ENCODE measurements around the gene CARS2. TPM values are rescaled to one million over a fixed set of nuclear protein-coding genes. Genes with fewer than 3 reads are reported as not detected.

Gene CARS2
- total and polyA plus RNA-seq, 2 donors (not counting 3 experiments of a cell fraction or from before 2014, with no cell fraction given), result 42.0 to 51.2 TPM

DNA sequence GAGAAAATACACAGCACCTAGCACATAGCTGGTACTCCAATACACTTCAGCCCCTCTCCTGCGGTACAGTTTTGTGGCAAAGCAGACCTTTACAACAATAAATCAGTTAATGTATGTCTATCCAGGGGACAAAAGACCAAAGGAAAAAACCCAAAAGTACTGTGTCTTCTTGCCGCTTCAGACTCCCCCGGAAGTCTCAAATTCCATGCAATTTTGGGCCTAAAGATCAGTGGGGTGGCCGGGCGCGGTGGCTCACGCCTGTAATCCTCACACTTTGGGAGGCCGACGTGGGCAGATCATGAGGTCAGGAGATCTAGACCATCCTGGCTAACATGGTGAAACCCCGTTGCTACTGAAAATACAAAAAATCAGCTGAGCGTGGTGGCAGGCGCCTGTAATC lies 16.2 kb downstream of the CARS2 start:
- H3K4me1 ChIP-seq (ENCODE audit: control insufficient read depth, extremely low read depth, insufficient read depth, low read length), result no peaks in the 10 kb centered on the region
- H3K4me3 ChIP-seq (replicated peaks in 1 of 3; ENCODE audit: insufficient read depth in 1 of 3, low read depth in 1 of 3, low read length in 3 of 3), result no peak overlapping the region
- BruUV-seq (replicated peaks), result no TSS peak
- CTCF ChIA-PET, result interaction anchor here (1.4 kb wide), 1 partner anchor 9 kb away, joined by 7 read pairs; no protein-coding TSS in a partner anchor
- dilution Hi-C loops (cut with MboI; ENCODE audit: extremely low pct_ligation_motif_present, low sequenced_read_pairs) (no loop called here), intact Hi-C loops (cut with micrococcal nuclease) (no loop called here)
- POLR2A ChIA-PET, result no interaction called here
- H3K27me3 ChIP-seq (ENCODE audit: control insufficient read depth in 2 of 2, insufficient read depth in 2 of 2, low read length in 2 of 2), result no peaks in the 10 kb centered on the region
- H3K36me3 ChIP-seq (ENCODE audit: control insufficient read depth in 2 of 2, extremely low read depth in 1 of 2, insufficient read depth in 2 of 2, low read length in 2 of 2), result peaks cover 2 to 13% of the 10 kb centered on the region in 2 experiments
- DNase-seq (ENCODE audit: low read depth, low spot score) (no peak), FAIRE-seq (no peak)
- H3K9me3 ChIP-seq (replicated peaks; ENCODE audit: control insufficient read depth, insufficient read depth, low read length), result no peaks in the 10 kb centered on the region
- H3K9me1 ChIP-seq (replicated peaks; ENCODE audit: control insufficient read depth, extremely low read depth, insufficient read depth, low read length), result no peaks in the 10 kb centered on the region
- H2AFZ ChIP-seq (ENCODE audit: low read depth, low read length), result no peak overlapping the region
- TF ChIP-seq, protein P1, sequence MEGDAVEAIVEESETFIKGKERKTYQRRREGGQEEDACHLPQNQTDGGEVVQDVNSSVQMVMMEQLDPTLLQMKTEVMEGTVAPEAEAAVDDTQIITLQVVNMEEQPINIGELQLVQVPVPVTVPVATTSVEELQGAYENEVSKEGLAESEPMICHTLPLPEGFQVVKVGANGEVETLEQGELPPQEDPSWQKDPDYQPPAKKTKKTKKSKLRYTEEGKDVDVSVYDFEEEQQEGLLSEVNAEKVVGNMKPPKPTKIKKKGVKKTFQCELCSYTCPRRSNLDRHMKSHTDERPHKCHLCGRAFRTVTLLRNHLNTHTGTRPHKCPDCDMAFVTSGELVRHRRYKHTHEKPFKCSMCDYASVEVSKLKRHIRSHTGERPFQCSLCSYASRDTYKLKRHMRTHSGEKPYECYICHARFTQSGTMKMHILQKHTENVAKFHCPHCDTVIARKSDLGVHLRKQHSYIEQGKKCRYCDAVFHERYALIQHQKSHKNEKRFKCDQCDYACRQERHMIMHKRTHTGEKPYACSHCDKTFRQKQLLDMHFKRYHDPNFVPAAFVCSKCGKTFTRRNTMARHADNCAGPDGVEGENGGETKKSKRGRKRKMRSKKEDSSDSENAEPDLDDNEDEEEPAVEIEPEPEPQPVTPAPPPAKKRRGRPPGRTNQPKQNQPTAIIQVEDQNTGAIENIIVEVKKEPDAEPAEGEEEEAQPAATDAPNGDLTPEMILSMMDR (IDR thresholded peaks at IDR 0.05; ENCODE audit: extremely low read depth in 1 of 2, insufficient read depth in 1 of 2, low read depth in 1 of 2, low read length in 2 of 2), result no peak
- no peak for TF ChIP-seq JUN (IDR thresholded peaks at IDR 0.05; ENCODE audit: borderline replicate concordance, insufficient read depth, insufficient read length, low read depth)
- TF ChIP-seq, protein P2, sequence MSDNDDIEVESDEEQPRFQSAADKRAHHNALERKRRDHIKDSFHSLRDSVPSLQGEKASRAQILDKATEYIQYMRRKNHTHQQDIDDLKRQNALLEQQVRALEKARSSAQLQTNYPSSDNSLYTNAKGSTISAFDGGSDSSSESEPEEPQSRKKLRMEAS (IDR thresholded peaks at IDR 0.05; ENCODE audit: insufficient read depth, insufficient read length), result no peak
- no peak for TF ChIP-seq MYC (IDR thresholded peaks at IDR 0.05; ENCODE audit: low read depth, low read length)
- no peak for TF ChIP-seq EZH2 (IDR thresholded peaks at IDR 0.05; ENCODE audit: borderline replicate concordance, low read depth, low read length, severe bottlenecking)
- no peak for TF ChIP-seq GATA2 (IDR thresholded peaks at IDR 0.05; ENCODE audit: insufficient read depth, insufficient read length, low read depth, low read length)
- no peak for TF ChIP-seq FOS (IDR thresholded peaks at IDR 0.05; ENCODE audit: borderline replicate concordance, insufficient read depth, low read length)
- TF ChIP-seq POLR2AphosphoS5 (IDR thresholded peaks at IDR 0.05; ENCODE audit: insufficient read depth, low read depth, low read length), result no peak
- TF ChIP-seq POLR2A (IDR thresholded peaks at IDR 0.05; ENCODE audit: low read depth, low read length), result no peak
- H3K4me2 ChIP-seq (ENCODE audit: insufficient read depth, low read length), result no peak overlapping the region
- no peak overlapping the region for H3K9ac ChIP-seq (replicated peaks; ENCODE audit: extremely low read depth, insufficient read depth, low read length)
- no peaks in the 10 kb centered on the region for H3K79me2 ChIP-seq (ENCODE audit: control insufficient read depth, insufficient read depth, low read length)
- no peaks in the 10 kb centered on the region for H4K20me1 ChIP-seq (replicated peaks; ENCODE audit: control insufficient read depth, extremely low read depth, insufficient read depth, low read length)
- H3K27ac ChIP-seq (ENCODE audit: insufficient read depth, low read depth, low read length), result no peak overlapping the region
